ENCODE data around the gene NSMCE3. TPM values are rescaled to one million over a fixed set of nuclear protein-coding genes. Genes with fewer than 3 reads are reported as not detected.

NSMCE3 gene
- total RNA-seq (2022; extraction: Qiagen RNA extraction; ENCODE audit: low read depth): 14.8 to 17.3 TPM (median 15.3 TPM) in 5 replicates

GRCh38 chr15:29269485-29270168 lies at the start of gene NSMCE3:
Gene NSMCE3 (minus strand): TSS chr15:29269822. CDS start chr15:29269705, 117 bp downstream.

All from A549 treated with DMSO at 1 μM for 4 hours (cell line).